ENCODE data around the gene KIF9. TPM values are rescaled to one million over a fixed set of nuclear protein-coding genes. Genes with fewer than 3 reads are reported as not detected.

The KIF9 gene
- total and polyA plus RNA-seq, 2 of the 8 experiments (the other 6 are each of a cell fraction or from before 2014, with no cell fraction given): 5.0 to 8.0 TPM

DNA sequence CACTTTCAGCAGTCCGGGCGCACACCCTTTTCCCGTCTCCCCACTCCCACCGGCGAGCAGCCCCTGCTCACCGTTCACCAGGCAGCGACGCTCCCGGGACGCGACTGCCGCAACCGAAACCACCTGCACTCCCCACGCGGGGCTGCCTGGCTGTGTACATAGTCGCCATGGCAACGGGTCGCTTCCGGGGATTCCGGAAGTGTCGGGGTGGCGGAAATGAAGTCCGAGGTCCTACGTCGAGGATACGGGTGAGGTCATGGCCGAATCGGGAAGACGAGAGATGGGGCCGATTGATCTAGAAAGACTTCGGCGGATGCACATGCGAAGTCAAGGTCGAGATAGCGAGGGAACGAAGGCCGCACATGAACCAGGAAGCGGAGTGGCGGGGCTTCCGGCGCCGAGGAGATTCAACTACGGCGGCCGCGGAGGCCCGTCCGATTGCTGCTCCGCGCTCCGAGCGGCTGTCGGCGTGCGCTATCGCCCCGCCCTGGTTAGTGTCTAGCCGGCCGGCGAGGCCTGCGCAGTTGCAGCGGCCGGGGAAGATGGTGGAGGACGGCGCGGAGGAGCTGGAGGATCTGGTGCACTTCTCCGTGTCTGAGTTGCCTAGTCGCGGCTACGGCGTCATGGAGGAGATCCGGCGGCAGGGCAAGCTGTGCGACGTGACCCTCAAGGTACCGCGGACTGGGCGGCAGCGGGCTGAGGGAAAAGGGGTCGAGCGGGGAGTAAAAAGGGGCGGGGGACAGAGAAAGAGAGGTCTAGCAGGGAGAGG lies at the start of gene KIF9, which contains the start of gene KLHL18 (continued):
- TF ChIP-seq CTBP2 (IDR thresholded peaks at IDR 0.05; ENCODE audit: borderline replicate concordance, insufficient read depth, insufficient read length, low read length) (peak; percentile 36), JUN (IDR thresholded peaks at IDR 0.05; ENCODE audit: low read depth, low read length) (no peak), NANOG (IDR thresholded peaks at IDR 0.05; ENCODE audit: insufficient read depth, low read depth, low read length, poor library complexity, severe bottlenecking) (no peak), SRF (IDR thresholded peaks at IDR 0.05; ENCODE audit: low read depth, low read length) (no peak), TAF1 (IDR thresholded peaks at IDR 0.05; ENCODE audit: low read depth, low read length) (peak; percentile 72), RBBP5 (IDR thresholded peaks at IDR 0.05; ENCODE audit: borderline replicate concordance, low read depth, low read length) (peak; percentile 96; the same call in 1 of the 2 replicates), GTF2F1 (IDR thresholded peaks at IDR 0.05; ENCODE audit: borderline replicate concordance, low read depth, low read length) (0 out of 2 replicates have a peak, but pooled peaks have one; percentile 8), CHD2 (IDR thresholded peaks at IDR 0.05; ENCODE audit: low read length) (no peak), SIRT6 (IDR thresholded peaks at IDR 0.05; ENCODE audit: low read length) (no peak), TAF7 (optimal IDR thresholded peaks at IDR 0.05; ENCODE audit: borderline replicate concordance, low read depth, low read length) (no peak), SIN3A (conservative IDR thresholded peaks at IDR 0.05 in 1 of 2, IDR thresholded peaks at IDR 0.05 in 1 of 2; ENCODE audit: low read depth in 1 of 2, low read length in 2 of 2) (peak; percentile 96 to 99), BACH1 (IDR thresholded peaks at IDR 0.05; ENCODE audit: low read length) (peak; percentile 28; the same call in 1 of the 2 replicates), BRCA1 (IDR thresholded peaks at IDR 0.05; ENCODE audit: low read depth, low read length) (no peak), TEAD4 (IDR thresholded peaks at IDR 0.05; ENCODE audit: low read depth, low read length) (no peak), SP4 (IDR thresholded peaks at IDR 0.05; ENCODE audit: low read length) (no peak), KDM1A (IDR thresholded peaks at IDR 0.05; ENCODE audit: borderline replicate concordance, low read length) (no peak), TCF12 (IDR thresholded peaks at IDR 0.05; ENCODE audit: low read depth, low read length) (no peak), TBP (IDR thresholded peaks at IDR 0.05; ENCODE audit: low read depth, low read length) (peak; percentile 45; the same call in 1 of the 2 replicates), BCL11A (IDR thresholded peaks at IDR 0.05; ENCODE audit: low read depth in 2 of 2, low read length in 2 of 2) (no peak)
- TF ChIP-seq, protein P1, sequence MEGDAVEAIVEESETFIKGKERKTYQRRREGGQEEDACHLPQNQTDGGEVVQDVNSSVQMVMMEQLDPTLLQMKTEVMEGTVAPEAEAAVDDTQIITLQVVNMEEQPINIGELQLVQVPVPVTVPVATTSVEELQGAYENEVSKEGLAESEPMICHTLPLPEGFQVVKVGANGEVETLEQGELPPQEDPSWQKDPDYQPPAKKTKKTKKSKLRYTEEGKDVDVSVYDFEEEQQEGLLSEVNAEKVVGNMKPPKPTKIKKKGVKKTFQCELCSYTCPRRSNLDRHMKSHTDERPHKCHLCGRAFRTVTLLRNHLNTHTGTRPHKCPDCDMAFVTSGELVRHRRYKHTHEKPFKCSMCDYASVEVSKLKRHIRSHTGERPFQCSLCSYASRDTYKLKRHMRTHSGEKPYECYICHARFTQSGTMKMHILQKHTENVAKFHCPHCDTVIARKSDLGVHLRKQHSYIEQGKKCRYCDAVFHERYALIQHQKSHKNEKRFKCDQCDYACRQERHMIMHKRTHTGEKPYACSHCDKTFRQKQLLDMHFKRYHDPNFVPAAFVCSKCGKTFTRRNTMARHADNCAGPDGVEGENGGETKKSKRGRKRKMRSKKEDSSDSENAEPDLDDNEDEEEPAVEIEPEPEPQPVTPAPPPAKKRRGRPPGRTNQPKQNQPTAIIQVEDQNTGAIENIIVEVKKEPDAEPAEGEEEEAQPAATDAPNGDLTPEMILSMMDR (IDR thresholded peaks at IDR 0.05; ENCODE audit: control extremely low read depth in 1 of 3, insufficient read depth in 1 of 3, low read depth in 1 of 3, low read length in 3 of 3): no peak
- TF ChIP-seq, protein P2, sequence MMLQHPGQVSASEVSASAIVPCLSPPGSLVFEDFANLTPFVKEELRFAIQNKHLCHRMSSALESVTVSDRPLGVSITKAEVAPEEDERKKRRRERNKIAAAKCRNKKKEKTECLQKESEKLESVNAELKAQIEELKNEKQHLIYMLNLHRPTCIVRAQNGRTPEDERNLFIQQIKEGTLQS (IDR thresholded peaks at IDR 0.05; ENCODE audit: insufficient read depth, low read depth, low read length): no peak
